GM19455 (cell line): Measurements from ENCODE around the gene SRSF4.
"Not testable (repeated sequence)": the region's sequence is repeated elsewhere in the genome, so short reads cannot be mapped to it uniquely, and the experiment has no call there.

Experiments used
- ATAC-seq: cut with Tn5 transposase; IDR thresholded peaks from one replicate; pipeline ENCODE4 v1.9.1; 2021; ENCODE audit not compliant: unreplicated experiment

SRSF4 gene

GRCh38 chr1:29181413-29182225, at the start of gene SRSF4:
TSS of gene SRSF4 (minus strand) at chr1:29181900. CDS start at chr1:29181752, 148 bp downstream.
- ATAC-seq = peak; percentile 80

DNA sequence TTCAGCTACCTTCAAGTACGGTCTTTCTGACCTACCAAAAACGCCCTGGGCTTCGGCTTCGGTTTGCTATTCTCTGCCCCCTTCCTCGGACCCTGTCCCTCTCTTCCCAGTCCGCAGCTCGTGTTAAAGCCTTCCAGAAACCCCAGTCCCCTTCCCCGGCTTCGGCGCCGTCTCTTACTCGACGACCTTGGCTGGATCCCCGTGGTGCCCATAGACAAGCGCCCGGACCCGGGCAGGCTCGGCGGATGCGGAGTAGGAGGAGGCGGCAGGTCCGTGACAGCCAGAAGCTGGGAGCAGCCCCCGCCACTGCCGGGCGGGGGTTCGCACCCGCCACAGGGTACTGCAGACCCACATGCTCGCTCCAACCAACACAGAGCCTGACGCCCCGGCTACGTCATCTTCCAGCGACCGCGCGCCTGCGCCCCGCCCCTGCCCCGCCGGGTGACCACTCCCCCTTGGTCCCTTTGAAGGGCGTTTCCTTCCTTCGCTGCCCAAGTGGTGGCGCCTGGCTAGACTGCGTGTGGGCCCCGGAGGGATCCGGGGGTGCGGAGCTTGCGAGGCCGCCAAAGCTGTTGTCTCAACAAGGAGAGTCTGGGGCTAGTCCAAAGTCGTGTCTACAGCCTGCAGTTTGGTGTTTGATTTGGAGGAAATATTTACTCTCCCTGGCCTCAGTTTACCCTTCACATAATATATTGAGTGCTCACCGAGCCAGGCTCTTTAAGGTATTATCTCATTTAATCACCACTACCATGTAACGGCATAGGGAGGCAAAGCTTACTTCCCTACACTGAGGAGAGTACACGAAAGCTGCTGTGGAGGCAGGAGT, 49.1 kb upstream of the SRSF4 start, which contains the start of gene MECR:
Gene MECR, minus strand, starts transcription at position 382 of the 826 bp plus-strand sequence. Its CDS starts 28 bp downstream, at position 354.
- peak; percentile 90 for ATAC-seq

GRCh38 chr1:29230204-29230552, 48.5 kb upstream of the SRSF4 start:
- no peak for ATAC-seq

- ATAC-seq = no peak
Observed at GRCh38 chr1:29227511-29227910, 45.8 kb upstream of the SRSF4 start.

DNA sequence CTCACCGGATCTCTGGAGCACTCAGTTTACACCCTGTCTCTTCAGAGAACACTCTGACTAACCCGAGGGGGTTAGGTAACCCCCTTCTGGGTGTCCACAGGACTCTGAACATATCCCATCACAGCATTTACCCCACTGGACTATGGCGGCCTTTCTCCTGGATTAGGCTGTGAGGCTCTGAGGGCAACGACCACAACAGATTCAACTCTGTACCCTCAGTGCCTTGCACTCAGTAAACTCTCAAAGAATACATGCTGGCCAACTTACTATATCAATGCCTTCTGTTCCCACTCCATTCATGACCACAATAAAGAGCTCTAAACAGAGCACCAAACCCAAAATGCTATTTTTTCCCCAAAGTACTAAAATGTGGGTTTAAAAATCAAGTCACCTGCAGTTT, 43.7 kb upstream of the SRSF4 start:
- no peak for ATAC-seq

- ATAC-seq = no peak
Observed at GRCh38 chr1:29224356-29224837, 42.7 kb upstream of the SRSF4 start.

- ATAC-seq = no peak
Observed at GRCh38 chr1:29223521-29223920, 41.8 kb upstream of the SRSF4 start.

GRCh38 chr1:29222686-29223085, 41.0 kb upstream of the SRSF4 start:
- no peak for ATAC-seq

GRCh38 chr1:29222260-29222659, 40.6 kb upstream of the SRSF4 start:
- ATAC-seq = not testable (repeated sequence)

DNA sequence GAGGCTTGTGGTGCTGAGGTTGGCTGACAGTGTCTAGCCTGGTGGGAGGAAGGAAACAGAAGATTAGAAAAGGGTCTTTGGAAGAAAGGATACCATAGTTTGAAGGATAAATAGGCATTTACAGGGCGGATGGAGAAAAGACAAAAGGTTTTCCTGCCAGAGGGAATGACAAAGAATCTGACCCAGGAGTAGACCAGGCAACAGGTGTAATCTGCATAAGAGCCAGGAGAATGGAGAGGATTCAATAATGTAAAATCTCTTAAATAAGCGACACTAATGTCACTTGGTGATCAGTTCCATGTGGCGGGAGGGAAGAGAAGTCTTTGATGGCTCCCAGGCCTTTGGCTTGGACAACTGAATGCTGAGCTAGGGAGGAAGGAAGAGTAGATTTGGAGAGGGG, 39.6 kb upstream of the SRSF4 start:
- no peak for ATAC-seq

DNA sequence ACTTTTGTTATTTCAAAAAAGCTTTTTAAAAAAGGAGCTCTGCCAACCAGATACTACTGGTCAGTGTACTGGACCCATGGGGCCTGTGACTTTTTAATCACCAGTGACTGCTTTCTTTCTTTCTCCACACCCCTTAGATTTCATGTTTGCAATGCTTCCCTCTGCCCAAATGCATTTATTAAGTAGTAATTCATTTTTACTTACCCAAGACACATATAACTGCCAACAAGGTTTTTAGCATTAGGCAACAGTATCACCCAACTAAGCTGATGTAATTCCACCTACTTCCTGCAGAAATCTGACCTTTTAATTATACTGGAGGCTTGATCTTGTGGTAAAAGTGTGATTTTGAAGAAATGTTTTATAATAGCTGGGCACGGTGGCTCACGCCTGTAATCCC, 36.5 kb upstream of the SRSF4 start:
- no peak for ATAC-seq

DNA sequence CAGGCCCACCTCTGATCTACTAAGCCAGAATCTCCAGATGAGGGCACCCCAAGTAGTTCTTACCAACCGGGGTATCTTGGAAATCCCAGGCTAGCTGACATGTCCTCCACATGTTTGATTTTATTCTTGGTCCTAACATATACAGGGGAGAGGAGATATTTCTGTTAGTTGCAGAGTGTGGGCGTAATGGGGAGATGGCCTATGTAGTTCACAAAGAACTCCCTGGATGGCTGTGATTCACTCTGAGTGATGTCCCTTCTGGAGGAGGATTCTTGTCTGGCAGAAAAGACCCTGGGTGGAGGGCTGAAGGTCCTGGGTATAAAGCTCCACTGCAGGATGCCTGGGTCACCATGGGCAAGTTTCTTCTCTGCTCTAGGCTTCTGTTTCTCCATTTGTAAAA, 35.9 kb upstream of the SRSF4 start:
- ATAC-seq = no peak

GRCh38 chr1:29213055-29213454, 31.4 kb upstream of the SRSF4 start:
- no peak for ATAC-seq

DNA sequence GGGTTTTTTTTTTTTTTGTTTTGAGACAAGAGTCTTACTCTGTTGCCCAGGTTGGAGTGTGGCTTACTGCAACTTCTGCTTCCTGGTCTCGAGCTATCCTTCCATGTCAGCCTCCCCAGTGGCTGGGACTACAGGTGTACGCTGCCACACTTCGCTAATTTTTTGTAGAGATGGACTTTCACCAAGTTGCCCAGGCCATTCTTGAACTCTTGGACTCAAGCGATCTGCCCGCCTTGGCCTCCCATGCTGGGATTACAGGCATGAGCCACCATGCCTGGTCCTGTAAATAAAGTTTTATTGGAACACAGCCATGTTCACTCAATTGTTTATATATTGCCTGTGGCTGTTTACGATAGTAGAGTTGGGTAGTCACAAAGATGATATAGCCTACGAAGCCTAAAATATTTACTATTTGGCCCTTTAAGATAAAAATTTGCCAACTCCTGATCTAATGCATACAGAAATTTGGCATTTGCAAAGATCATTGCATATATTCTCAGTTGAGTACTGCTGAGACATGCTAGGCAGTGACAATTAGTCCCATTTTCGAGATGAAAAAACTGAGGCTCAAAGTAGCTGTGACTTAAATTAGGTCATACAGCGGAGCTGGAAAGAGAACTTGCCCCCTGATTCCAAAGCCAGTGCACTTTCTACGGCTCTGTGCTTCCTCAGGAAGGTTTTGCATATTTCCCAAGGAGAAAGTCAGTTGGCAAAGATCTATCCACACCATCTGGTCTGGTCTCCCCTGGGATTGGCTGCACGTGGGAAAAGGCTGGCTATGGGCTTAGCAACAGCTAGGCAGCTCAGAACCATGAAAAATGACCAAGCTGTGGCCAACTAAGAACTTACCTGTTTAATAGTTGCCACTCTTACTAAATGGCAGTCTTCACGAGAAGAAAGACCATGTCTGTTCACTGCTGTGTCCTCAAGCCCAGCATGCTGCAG, 29.7 kb upstream of the SRSF4 start:
- no peak for ATAC-seq

GRCh38 chr1:29210278-29211085, 28.8 kb upstream of the SRSF4 start:
- no peak for ATAC-seq

- ATAC-seq = no peak
Observed at GRCh38 chr1:29209173-29209572, 27.5 kb upstream of the SRSF4 start.

- ATAC-seq = no peak
Observed at GRCh38 chr1:29208442-29208841, 26.7 kb upstream of the SRSF4 start.

- ATAC-seq = peak; percentile 71
Observed at GRCh38 chr1:29202584-29203340, 21.1 kb upstream of the SRSF4 start.

- no peak for ATAC-seq
Observed at GRCh38 chr1:29202053-29202452, 20.4 kb upstream of the SRSF4 start.
